Endothelial cell (in vitro differentiated cells): ENCODE results near the gene MYCN. TPM values are rescaled to one million over a fixed set of nuclear protein-coding genes. Genes with fewer than 3 reads are reported as not detected.

Experiments
- DNase-seq: peaks from one replicate; pipeline ENCODE4 v3.0.0; 2021; ENCODE audit warnings: low spot score
- H3K27ac Mint-ChIP-seq: one replicate; pipeline ENCODE4 v1.8.0; 2021; ENCODE audit warnings: mixed read lengths, inconsistent platforms; ENCODE audit not compliant: unreplicated experiment
- H3K27me3 Mint-ChIP-seq: one replicate; pipeline ENCODE4 v1.8.0; 2021; ENCODE audit warnings: mild to moderate bottlenecking, moderate library complexity, mixed read lengths, inconsistent platforms; ENCODE audit not compliant: unreplicated experiment
- H3K36me3 Mint-ChIP-seq: one replicate; pipeline ENCODE4 v1.8.0; 2021; ENCODE audit warnings: mild to moderate bottlenecking, low read depth, mixed read lengths, inconsistent platforms; ENCODE audit not compliant: unreplicated experiment
- H3K4me1 Mint-ChIP-seq: one replicate; pipeline ENCODE4 v1.8.0; 2021; ENCODE audit warnings: mild to moderate bottlenecking, mixed read lengths, inconsistent platforms; ENCODE audit not compliant: unreplicated experiment
- H3K4me3 Mint-ChIP-seq: one replicate; pipeline ENCODE4 v1.8.0; 2021; ENCODE audit warnings: mild to moderate bottlenecking, mixed read lengths, inconsistent platforms; ENCODE audit not compliant: unreplicated experiment
- H3K9me3 Mint-ChIP-seq: one replicate; pipeline ENCODE4 v1.8.0; 2021; ENCODE audit warnings: mixed read lengths, inconsistent platforms; ENCODE audit not compliant: unreplicated experiment
- CTCF ChIP-seq: fragments of 200-600 bp; sonication (generic); IDR thresholded peaks from one replicate; pipeline ENCODE4 v1.5.0; 2021; ENCODE audit warnings: antibody characterized with exemption; ENCODE audit not compliant: unreplicated experiment
- long read RNA-seq: library from polyadenylated mRNA; unstranded; transcript quantifications from one replicate; pipeline ENCODE4 v2.0.0, GENCODE V29; 2020; ENCODE audit not compliant: unreplicated experiment
- total RNA-seq: library from RNA; stranded (reverse); fragmentation: NEBNext Ultra II Directional; extraction: Animal tissue kit (Norgen Biotek cat#: 25700); gene quantifications from one replicate; pipeline ENCODE4 v1.2.1, GENCODE V29; 2021; ENCODE audit not compliant: unreplicated experiment

MYCN gene
- 8.5 TPM for total RNA-seq
- long read RNA-seq, partial matches to known transcripts = 1 of 1 reads
- long read RNA-seq, other reads (novel, unspliced or antisense) = 0 of 1 reads

- Mint-ChIP-seq H3K27me3 (peaks cover 4% of the 10 kb centered on the region), H3K27ac (no peak within 1 kb of the TSS), H3K4me3 (peak within 1 kb of the TSS; percentile 90), H3K36me3 (no peaks in the 10 kb centered on the region), H3K4me1 (peaks cover 7% of the 10 kb centered on the region), H3K9me3 (no peaks in the 10 kb centered on the region)
- peak; percentile 42 for DNase-seq
- peak; percentile 61 for TF ChIP-seq CTCF
Measured at GRCh38 chr2:15939854-15940660, at the start of gene MYCN. Gene MYCN (plus strand): TSS chr2:15940550. CDS start chr2:15942065, 1,515 bp downstream.

GRCh38 chr2:15890936-15891905, 49.1 kb upstream of the MYCN start:
- Mint-ChIP-seq H3K4me3 (no peak overlapping the region), H3K27ac (peak overlapping the region; percentile 84), H3K9me3 (no peaks in the 10 kb centered on the region), H3K27me3 (peaks cover 3% of the 10 kb centered on the region), H3K4me1 (peaks cover 28% of the 10 kb centered on the region), H3K36me3 (peaks cover 4% of the 10 kb centered on the region)
- DNase-seq = peak; percentile 39
- TF ChIP-seq CTCF = no peak

- Mint-ChIP-seq H3K4me1 (peaks cover 28% of the 10 kb centered on the region), H3K27ac (no peak overlapping the region), H3K27me3 (peaks cover 3% of the 10 kb centered on the region), H3K4me3 (no peak overlapping the region), H3K9me3 (no peaks in the 10 kb centered on the region), H3K36me3 (peaks cover 4% of the 10 kb centered on the region)
- no peak for TF ChIP-seq CTCF
- no peak for DNase-seq
Measured at GRCh38 chr2:15892151-15892880, 48.0 kb upstream of the MYCN start.

GRCh38 chr2:15893085-15893484, 47.3 kb upstream of the MYCN start:
- H3K27me3 Mint-ChIP-seq = peaks cover 4% of the 10 kb centered on the region
- no peak for DNase-seq
- H3K4me1 Mint-ChIP-seq = peaks cover 28% of the 10 kb centered on the region
- H3K9me3 Mint-ChIP-seq = peaks cover 6% of the 10 kb centered on the region
- peaks cover 4% of the 10 kb centered on the region for H3K36me3 Mint-ChIP-seq
- no peak overlapping the region for H3K4me3 Mint-ChIP-seq
- TF ChIP-seq CTCF = no peak
- H3K27ac Mint-ChIP-seq = no peak overlapping the region
